GM23338 (cell line): ENCODE results near the gene RAPGEF5. TPM values are rescaled to one million over a fixed set of nuclear protein-coding genes. Genes with fewer than 3 reads are reported as not detected.

Source experiments
- ATAC-seq: fragments of 200-7000 bp; cut with Tn5 transposase; 3 replicates; pipeline ENCODE4 v1.9.1; 2020
- DNase-seq: peaks from one replicate; pipeline ENCODE4 v3.0.0-alpha.2; 2015; ENCODE audit warnings: low spot score
- H2AFZ ChIP-seq: fragments of 200-600 bp; sonication (generic); 2 replicates; pipeline ENCODE4 v1.8.0; 2016; ENCODE audit warnings: antibody characterized with exemption, mild to moderate bottlenecking, moderate library complexity
- H3F3A ChIP-seq: fragments of 200-600 bp; sonication (generic); replicated peaks from 2 replicates; pipeline ENCODE4 v1.8.0; 2017; ENCODE audit warnings: antibody characterized with exemption, mixed run types, low read depth
- H3K27ac ChIP-seq: fragments of 200-600 bp; sonication (generic); 2 replicates; pipeline ENCODE4 v1.6.1; 2016; ENCODE audit warnings: low read depth
- H3K27me3 ChIP-seq: fragments of 200-600 bp; sonication (generic); 2 replicates; pipeline ENCODE4 v1.8.0; 2016; ENCODE audit warnings: mild to moderate bottlenecking, mixed run types, moderate library complexity; ENCODE audit not compliant: insufficient read depth
- H3K36me3 ChIP-seq: fragments of 200-600 bp; sonication (generic); 2 replicates; pipeline ENCODE4 v1.8.0; 2016; ENCODE audit warnings: mild to moderate bottlenecking; ENCODE audit not compliant: insufficient read depth
- H3K4me1 ChIP-seq: fragments of 200-600 bp; sonication (generic); 2 replicates; pipeline ENCODE4 v1.8.0; 2016; ENCODE audit warnings: mild to moderate bottlenecking, moderate library complexity; ENCODE audit not compliant: insufficient read depth
- H3K4me2 ChIP-seq: fragments of 200-600 bp; sonication (generic); 2 replicates; pipeline ENCODE4 v1.7.1; 2017; ENCODE audit warnings: mixed run types
- H3K4me3 ChIP-seq: fragments of 200-600 bp; sonication (generic); 2 replicates; pipeline ENCODE4 v1.6.1; 2016; ENCODE audit warnings: mixed run types
- H3K79me2 ChIP-seq: fragments of 200-600 bp; sonication (generic); replicated peaks from 2 replicates; pipeline ENCODE4 v1.8.0; 2017; ENCODE audit warnings: mild to moderate bottlenecking; ENCODE audit not compliant: insufficient read depth
- H3K9me2 ChIP-seq: fragments of 200-600 bp; sonication (generic); 2 replicates; pipeline ENCODE4 v1.8.0; 2017; ENCODE audit not compliant: insufficient read depth
- H4K20me1 ChIP-seq: fragments of 200-600 bp; sonication (generic); replicated peaks from 2 replicates; pipeline ENCODE4 v1.8.0; 2017; ENCODE audit warnings: mild to moderate bottlenecking; ENCODE audit not compliant: insufficient read depth
- H3K27ac Mint-ChIP-seq: 2 replicates; pipeline ENCODE4 v1.8.0; 2020; ENCODE audit warnings: inconsistent platforms, mild to moderate bottlenecking, moderate library complexity, mixed read lengths
- H3K27me3 Mint-ChIP-seq: 3 replicates; pipeline ENCODE4 v1.8.0; 2022; ENCODE audit warnings: low read depth, mild to moderate bottlenecking, moderate library complexity, mixed read lengths, inconsistent platforms; ENCODE audit not compliant: insufficient read depth, poor library complexity
- H3K36me3 Mint-ChIP-seq: 3 replicates; pipeline ENCODE4 v1.8.0; 2021; ENCODE audit warnings: low read depth, mild to moderate bottlenecking, inconsistent platforms, moderate library complexity, mixed read lengths
- H3K4me1 Mint-ChIP-seq: 3 replicates; pipeline ENCODE4 v1.8.0; 2020; ENCODE audit warnings: mild to moderate bottlenecking, inconsistent platforms, mixed read lengths
- H3K4me3 Mint-ChIP-seq: 3 replicates; pipeline ENCODE4 v1.8.0; 2021; ENCODE audit warnings: moderate library complexity, mild to moderate bottlenecking, inconsistent platforms, mixed read lengths
- H3K9me3 Mint-ChIP-seq: 3 replicates; pipeline ENCODE4 v1.8.0; 2020; ENCODE audit warnings: moderate library complexity, mild to moderate bottlenecking, inconsistent platforms, mixed read lengths
- CREB1 ChIP-seq: fragments of 250-450 bp; sonication (Bioruptor Pico); IDR thresholded peaks from 2 replicates; pipeline ENCODE4 v1.5.0; 2020; ENCODE audit warnings: low read depth, mild to moderate bottlenecking, moderate library complexity
- EZH2 ChIP-seq: fragments of 200-600 bp; sonication (generic); IDR thresholded peaks from one replicate; pipeline ENCODE4 v1.8.0; 2017; ENCODE audit warnings: antibody characterized with exemption, mild to moderate bottlenecking, low read depth; ENCODE audit not compliant: unreplicated experiment
- EZH2phosphoT487 ChIP-seq: fragments of 200-600 bp; sonication (generic); IDR thresholded peaks from one replicate; pipeline ENCODE4 v1.8.1; 2018; ENCODE audit warnings: antibody characterized with exemption; ENCODE audit not compliant: unreplicated experiment
- JUNB ChIP-seq: IDR thresholded peaks from one replicate; pipeline ENCODE4 v1.6.1; 2016; ENCODE audit warnings: antibody characterized with exemption; ENCODE audit not compliant: unreplicated experiment
- STAT1 ChIP-seq: IDR thresholded peaks from one replicate; pipeline ENCODE4 v1.6.1; 2016; ENCODE audit warnings: antibody characterized with exemption; ENCODE audit not compliant: unreplicated experiment
- ZNF114 ChIP-seq: fragments of 250-450 bp; sonication (Bioruptor Pico); IDR thresholded peaks from 2 replicates; pipeline ENCODE4 v1.5.0; 2020; ENCODE audit warnings: mild to moderate bottlenecking, moderate library complexity
- ZNF331 ChIP-seq: fragments of 250-450 bp; sonication (Bioruptor Pico); IDR thresholded peaks from 2 replicates; pipeline ENCODE4 v1.5.0; 2020; ENCODE audit warnings: low read depth, mild to moderate bottlenecking, moderate library complexity
- polyA plus RNA-seq: library from polyadenylated mRNA; unstranded; fragments of >200 nt; fragmentation: Nextera tagmentation; extraction: Ambion mirVana; gene quantifications from 2 replicates; pipeline ENCODE4 v1.2.1, GENCODE V29; 2016
- total RNA-seq: library from RNA; depleted of rRNA; stranded (reverse); fragments of >200 nt; shearing (Covaris generic); gene quantifications from 2 replicates; pipeline ENCODE4 v1.2.3, GENCODE V29; 2014
- TF ChIP-seq, protein P1 (sequence below), 2 experiments: fragments of 200-600 bp in 1 of 2; sonication (generic) in 1 of 2; conservative IDR thresholded peaks; 2 replicates each; pipeline versions ENCODE4 v1.5.1 to v1.6.1; 2016 to 2017; ENCODE audit warnings: antibody characterized with exemption in 2 of 2, low read depth in 2 of 2, mild to moderate bottlenecking in 2 of 2, moderate library complexity in 1 of 2
- TF ChIP-seq, protein P2 (sequence below): fragments of 250-450 bp; sonication (Bioruptor Pico); IDR thresholded peaks from 2 replicates; pipeline ENCODE4 v1.5.0; 2020; ENCODE audit warnings: mild to moderate bottlenecking, moderate library complexity
- TF ChIP-seq, protein P3 (sequence below): IDR thresholded peaks from one replicate; pipeline ENCODE4 v1.6.1; 2018; ENCODE audit warnings: antibody characterized with exemption; ENCODE audit not compliant: unreplicated experiment
- TF ChIP-seq, protein P4 (sequence below): IDR thresholded peaks from 2 replicates; pipeline ENCODE4 v1.6.1; 2016; ENCODE audit warnings: antibody characterized with exemption

The RAPGEF5 gene
- total and polyA plus RNA-seq, 2 experiments from 2014 or later = 6.3 to 13.1 TPM

DNA sequence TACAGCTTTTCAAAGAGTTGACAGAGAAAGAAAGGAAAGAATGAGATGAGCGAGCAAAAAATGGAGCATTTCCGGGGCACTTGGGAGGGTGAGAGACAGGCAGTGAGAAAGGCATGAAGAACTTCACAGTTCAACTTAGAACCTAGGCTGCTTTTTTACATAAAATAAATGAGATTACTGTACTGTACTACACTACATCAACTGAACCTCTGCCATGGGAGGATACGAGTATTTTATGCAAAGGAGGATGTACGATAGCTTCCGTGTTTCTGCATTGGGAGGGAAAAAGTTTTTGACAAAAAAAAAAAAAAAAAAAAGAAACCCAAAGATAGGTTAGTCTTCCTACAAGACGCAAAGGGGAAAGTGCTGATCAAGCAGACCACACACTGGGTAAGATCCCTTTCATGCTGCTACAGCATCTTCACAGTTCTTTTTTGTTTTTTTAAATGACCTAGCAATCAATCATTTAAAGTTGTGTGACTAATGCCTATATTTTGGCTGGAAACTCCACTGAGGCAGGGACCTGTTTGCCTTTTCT is 88.0 kb downstream of the RAPGEF5 start:
- no peaks in the 10 kb centered on the region; the same call in 2 of the 3 replicates for H3K9me3 Mint-ChIP-seq
- no peak for TF ChIP-seq JUNB
- TF ChIP-seq CREB1 = no peak
- TF ChIP-seq, protein P1, sequence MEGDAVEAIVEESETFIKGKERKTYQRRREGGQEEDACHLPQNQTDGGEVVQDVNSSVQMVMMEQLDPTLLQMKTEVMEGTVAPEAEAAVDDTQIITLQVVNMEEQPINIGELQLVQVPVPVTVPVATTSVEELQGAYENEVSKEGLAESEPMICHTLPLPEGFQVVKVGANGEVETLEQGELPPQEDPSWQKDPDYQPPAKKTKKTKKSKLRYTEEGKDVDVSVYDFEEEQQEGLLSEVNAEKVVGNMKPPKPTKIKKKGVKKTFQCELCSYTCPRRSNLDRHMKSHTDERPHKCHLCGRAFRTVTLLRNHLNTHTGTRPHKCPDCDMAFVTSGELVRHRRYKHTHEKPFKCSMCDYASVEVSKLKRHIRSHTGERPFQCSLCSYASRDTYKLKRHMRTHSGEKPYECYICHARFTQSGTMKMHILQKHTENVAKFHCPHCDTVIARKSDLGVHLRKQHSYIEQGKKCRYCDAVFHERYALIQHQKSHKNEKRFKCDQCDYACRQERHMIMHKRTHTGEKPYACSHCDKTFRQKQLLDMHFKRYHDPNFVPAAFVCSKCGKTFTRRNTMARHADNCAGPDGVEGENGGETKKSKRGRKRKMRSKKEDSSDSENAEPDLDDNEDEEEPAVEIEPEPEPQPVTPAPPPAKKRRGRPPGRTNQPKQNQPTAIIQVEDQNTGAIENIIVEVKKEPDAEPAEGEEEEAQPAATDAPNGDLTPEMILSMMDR (conservative IDR thresholded peaks at IDR 0.05; ENCODE audit: low read depth in 2 of 2) = no peak
- no peak for TF ChIP-seq ZNF331
- TF ChIP-seq EZH2phosphoT487 = no peak
- no peak for TF ChIP-seq EZH2
- no peak for TF ChIP-seq STAT1
- TF ChIP-seq, protein P2, sequence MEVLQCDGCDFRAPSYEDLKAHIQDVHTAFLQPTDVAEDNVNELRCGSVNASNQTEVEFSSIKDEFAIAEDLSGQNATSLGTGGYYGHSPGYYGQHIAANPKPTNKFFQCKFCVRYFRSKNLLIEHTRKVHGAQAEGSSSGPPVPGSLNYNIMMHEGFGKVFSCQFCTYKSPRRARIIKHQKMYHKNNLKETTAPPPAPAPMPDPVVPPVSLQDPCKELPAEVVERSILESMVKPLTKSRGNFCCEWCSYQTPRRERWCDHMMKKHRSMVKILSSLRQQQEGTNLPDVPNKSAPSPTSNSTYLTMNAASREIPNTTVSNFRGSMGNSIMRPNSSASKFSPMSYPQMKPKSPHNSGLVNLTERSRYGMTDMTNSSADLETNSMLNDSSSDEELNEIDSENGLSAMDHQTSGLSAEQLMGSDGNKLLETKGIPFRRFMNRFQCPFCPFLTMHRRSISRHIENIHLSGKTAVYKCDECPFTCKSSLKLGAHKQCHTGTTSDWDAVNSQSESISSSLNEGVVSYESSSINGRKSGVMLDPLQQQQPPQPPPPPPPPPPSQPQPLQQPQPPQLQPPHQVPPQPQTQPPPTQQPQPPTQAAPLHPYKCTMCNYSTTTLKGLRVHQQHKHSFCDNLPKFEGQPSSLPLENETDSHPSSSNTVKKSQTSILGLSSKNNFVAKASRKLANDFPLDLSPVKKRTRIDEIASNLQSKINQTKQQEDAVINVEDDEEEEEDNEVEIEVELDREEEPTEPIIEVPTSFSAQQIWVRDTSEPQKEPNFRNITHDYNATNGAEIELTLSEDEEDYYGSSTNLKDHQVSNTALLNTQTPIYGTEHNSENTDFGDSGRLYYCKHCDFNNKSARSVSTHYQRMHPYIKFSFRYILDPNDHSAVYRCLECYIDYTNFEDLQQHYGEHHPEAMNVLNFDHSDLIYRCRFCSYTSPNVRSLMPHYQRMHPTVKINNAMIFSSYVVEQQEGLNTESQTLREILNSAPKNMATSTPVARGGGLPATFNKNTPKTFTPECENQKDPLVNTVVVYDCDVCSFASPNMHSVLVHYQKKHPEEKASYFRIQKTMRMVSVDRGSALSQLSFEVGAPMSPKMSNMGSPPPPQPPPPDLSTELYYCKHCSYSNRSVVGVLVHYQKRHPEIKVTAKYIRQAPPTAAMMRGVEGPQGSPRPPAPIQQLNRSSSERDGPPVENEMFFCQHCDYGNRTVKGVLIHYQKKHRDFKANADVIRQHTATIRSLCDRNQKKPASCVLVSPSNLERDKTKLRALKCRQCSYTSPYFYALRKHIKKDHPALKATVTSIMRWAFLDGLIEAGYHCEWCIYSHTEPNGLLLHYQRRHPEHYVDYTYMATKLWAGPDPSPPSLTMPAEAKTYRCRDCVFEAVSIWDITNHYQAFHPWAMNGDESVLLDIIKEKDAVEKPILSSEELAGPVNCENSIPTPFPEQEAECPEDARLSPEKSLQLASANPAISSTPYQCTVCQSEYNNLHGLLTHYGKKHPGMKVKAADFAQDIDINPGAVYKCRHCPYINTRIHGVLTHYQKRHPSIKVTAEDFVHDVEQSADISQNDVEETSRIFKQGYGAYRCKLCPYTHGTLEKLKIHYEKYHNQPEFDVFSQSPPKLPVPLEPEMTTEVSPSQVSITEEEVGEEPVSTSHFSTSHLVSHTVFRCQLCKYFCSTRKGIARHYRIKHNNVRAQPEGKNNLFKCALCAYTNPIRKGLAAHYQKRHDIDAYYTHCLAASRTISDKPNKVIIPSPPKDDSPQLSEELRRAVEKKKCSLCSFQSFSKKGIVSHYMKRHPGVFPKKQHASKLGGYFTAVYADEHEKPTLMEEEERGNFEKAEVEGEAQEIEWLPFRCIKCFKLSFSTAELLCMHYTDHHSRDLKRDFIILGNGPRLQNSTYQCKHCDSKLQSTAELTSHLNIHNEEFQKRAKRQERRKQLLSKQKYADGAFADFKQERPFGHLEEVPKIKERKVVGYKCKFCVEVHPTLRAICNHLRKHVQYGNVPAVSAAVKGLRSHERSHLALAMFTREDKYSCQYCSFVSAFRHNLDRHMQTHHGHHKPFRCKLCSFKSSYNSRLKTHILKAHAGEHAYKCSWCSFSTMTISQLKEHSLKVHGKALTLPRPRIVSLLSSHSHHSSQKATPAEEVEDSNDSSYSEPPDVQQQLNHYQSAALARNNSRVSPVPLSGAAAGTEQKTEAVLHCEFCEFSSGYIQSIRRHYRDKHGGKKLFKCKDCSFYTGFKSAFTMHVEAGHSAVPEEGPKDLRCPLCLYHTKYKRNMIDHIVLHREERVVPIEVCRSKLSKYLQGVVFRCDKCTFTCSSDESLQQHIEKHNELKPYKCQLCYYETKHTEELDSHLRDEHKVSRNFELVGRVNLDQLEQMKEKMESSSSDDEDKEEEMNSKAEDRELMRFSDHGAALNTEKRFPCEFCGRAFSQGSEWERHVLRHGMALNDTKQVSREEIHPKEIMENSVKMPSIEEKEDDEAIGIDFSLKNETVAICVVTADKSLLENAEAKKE = no peak
- TF ChIP-seq, protein P3, sequence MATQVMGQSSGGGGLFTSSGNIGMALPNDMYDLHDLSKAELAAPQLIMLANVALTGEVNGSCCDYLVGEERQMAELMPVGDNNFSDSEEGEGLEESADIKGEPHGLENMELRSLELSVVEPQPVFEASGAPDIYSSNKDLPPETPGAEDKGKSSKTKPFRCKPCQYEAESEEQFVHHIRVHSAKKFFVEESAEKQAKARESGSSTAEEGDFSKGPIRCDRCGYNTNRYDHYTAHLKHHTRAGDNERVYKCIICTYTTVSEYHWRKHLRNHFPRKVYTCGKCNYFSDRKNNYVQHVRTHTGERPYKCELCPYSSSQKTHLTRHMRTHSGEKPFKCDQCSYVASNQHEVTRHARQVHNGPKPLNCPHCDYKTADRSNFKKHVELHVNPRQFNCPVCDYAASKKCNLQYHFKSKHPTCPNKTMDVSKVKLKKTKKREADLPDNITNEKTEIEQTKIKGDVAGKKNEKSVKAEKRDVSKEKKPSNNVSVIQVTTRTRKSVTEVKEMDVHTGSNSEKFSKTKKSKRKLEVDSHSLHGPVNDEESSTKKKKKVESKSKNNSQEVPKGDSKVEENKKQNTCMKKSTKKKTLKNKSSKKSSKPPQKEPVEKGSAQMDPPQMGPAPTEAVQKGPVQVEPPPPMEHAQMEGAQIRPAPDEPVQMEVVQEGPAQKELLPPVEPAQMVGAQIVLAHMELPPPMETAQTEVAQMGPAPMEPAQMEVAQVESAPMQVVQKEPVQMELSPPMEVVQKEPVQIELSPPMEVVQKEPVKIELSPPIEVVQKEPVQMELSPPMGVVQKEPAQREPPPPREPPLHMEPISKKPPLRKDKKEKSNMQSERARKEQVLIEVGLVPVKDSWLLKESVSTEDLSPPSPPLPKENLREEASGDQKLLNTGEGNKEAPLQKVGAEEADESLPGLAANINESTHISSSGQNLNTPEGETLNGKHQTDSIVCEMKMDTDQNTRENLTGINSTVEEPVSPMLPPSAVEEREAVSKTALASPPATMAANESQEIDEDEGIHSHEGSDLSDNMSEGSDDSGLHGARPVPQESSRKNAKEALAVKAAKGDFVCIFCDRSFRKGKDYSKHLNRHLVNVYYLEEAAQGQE = no peak
- TF ChIP-seq, protein P4, sequence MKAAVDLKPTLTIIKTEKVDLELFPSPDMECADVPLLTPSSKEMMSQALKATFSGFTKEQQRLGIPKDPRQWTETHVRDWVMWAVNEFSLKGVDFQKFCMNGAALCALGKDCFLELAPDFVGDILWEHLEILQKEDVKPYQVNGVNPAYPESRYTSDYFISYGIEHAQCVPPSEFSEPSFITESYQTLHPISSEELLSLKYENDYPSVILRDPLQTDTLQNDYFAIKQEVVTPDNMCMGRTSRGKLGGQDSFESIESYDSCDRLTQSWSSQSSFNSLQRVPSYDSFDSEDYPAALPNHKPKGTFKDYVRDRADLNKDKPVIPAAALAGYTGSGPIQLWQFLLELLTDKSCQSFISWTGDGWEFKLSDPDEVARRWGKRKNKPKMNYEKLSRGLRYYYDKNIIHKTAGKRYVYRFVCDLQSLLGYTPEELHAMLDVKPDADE = no peak
- TF ChIP-seq ZNF114 (CRISPR knock-in tag) = no peak
- H3K79me2 ChIP-seq = no peaks in the 10 kb centered on the region
- peaks cover 1% of the 10 kb centered on the region; the same call in 1 of the 3 replicates for H3K36me3 Mint-ChIP-seq
- ATAC-seq (peak; percentile 49; the same call in 2 of the 3 replicates), DNase-seq (no peak)
- H3K27me3 ChIP-seq = no peaks in the 10 kb centered on the region
- no peaks in the 10 kb centered on the region for H3K9me2 ChIP-seq
- H3K4me2 ChIP-seq = peak overlapping the region; percentile 22; the same call in 1 of the 2 replicates
- no peaks in the 10 kb centered on the region for H3K36me3 ChIP-seq
- H2AFZ ChIP-seq = no peak overlapping the region
- no peaks in the 10 kb centered on the region for H3F3A ChIP-seq
- H3K4me3 ChIP-seq = no peak overlapping the region
- H3K4me1 Mint-ChIP-seq = peaks cover 22% of the 10 kb centered on the region
- H3K27ac Mint-ChIP-seq = peak overlapping the region; percentile 45; the same call in 1 of the 2 replicates
- no peak overlapping the region for H3K4me3 Mint-ChIP-seq
- H3K4me1 ChIP-seq = peaks cover 23% of the 10 kb centered on the region
- H3K27me3 Mint-ChIP-seq = peaks cover 3% of the 10 kb centered on the region
- no peaks in the 10 kb centered on the region for H4K20me1 ChIP-seq
- H3K27ac ChIP-seq = peak overlapping the region; percentile 29; the same call in 1 of the 2 replicates
